B cell (primary cell): ENCODE data around the gene OR2AG1. TPM values are rescaled to one million over a fixed set of nuclear protein-coding genes. Genes with fewer than 3 reads are reported as not detected.

ENCODE experiments used
- ATAC-seq: fragments of 200-7000 bp; cut with Tn5 transposase; one replicate; pipeline ENCODE4 v1.10.0; 2021; ENCODE audit warnings: low read depth, mild to moderate bottlenecking, moderate number of reproducible peaks, moderate library complexity
- CTCF ChIA-PET: fragments of 350-600 bp; sonication (Branson Sonifier 250); formaldehyde crosslinking; loops from one replicate; lab custom pipeline; 2021; ENCODE audit warnings: antibody characterized with exemption, inconsistent platforms; lab: Charles Lee
- POLR2A ChIA-PET: fragments of 350-600 bp; sonication (Branson Sonifier 250); formaldehyde crosslinking; loops from one replicate; lab custom pipeline; 2021; ENCODE audit warnings: antibody characterized with exemption; lab: Charles Lee
- DNase-seq: peaks from one replicate; pipeline ENCODE4 v3.0.0; 2013
- H2AFZ ChIP-seq: 2 replicates; pipeline ENCODE4 v1.6.1; 2012; ENCODE audit warnings: mild to moderate bottlenecking, low read depth, low read length; ENCODE audit not compliant: insufficient read depth, poor library complexity, severe bottlenecking
- H3K27ac ChIP-seq, 2 donors: 1 replicate in 1 of 2; 2 replicates in 1 of 2; pipeline ENCODE4 v1.5.1; 2012 to 2013; ENCODE audit warnings: low read length in 2 of 2, mild to moderate bottlenecking in 2 of 2, moderate library complexity in 1 of 2
- H3K27me3 ChIP-seq, 4 experiments: fragments of 200-600 bp in 1 of 4; sonication (generic) in 1 of 4; replicated peaks in 1 of 4; 1 replicate in 2 of 4; 2 replicates in 2 of 4; pipeline versions ENCODE4 v1.6.1 to v1.7.0; 2013 to 2016; ENCODE audit warnings: low read length in 3 of 4, mild to moderate bottlenecking in 2 of 4, mixed read lengths in 1 of 4, moderate library complexity in 1 of 4; ENCODE audit not compliant: insufficient read depth in 4 of 4, control insufficient read depth in 3 of 4; ENCODE audit errors: control extremely low read depth in 1 of 4
- H3K36me3 ChIP-seq, 2 experiments: replicated peaks in 1 of 2; 1 replicate in 1 of 2; 2 replicates in 1 of 2; pipeline versions ENCODE4 v1.6.1 to v1.7.1; 2013; ENCODE audit warnings: low read length in 1 of 2; ENCODE audit not compliant: insufficient read depth in 2 of 2, control insufficient read depth in 1 of 2; ENCODE audit errors: control extremely low read depth in 1 of 2, extremely low read depth in 1 of 2
- H3K4me1 ChIP-seq, 2 donors: fragments of 200-600 bp in 1 of 2; sonication (generic) in 1 of 2; 1 replicate in 1 of 2; 2 replicates in 1 of 2; pipeline versions ENCODE4 v1.5.1 to v1.6.1; 2013 to 2017; ENCODE audit warnings: low read length in 2 of 2; ENCODE audit not compliant: control insufficient read depth in 2 of 2, insufficient read depth in 2 of 2
- H3K4me2 ChIP-seq: replicated peaks from 2 replicates; pipeline ENCODE3; 2012; ENCODE audit warnings: mild to moderate bottlenecking, low read depth, low read length; ENCODE audit not compliant: poor library complexity, severe bottlenecking
- H3K4me3 ChIP-seq, 5 experiments: fragments of 200-600 bp in 1 of 5; sonication (generic) in 1 of 5; 1 replicate in 3 of 5; 2 replicates in 2 of 5; pipeline versions ENCODE4 v1.5.1 to v1.7.0; 2011 to 2016; ENCODE audit warnings: low read length in 4 of 5, mild to moderate bottlenecking in 4 of 5, low read depth in 2 of 5, control low read depth in 1 of 5, moderate library complexity in 1 of 5; ENCODE audit not compliant: insufficient read depth in 1 of 5; ENCODE audit errors: control extremely low read depth in 1 of 5, extremely low read depth in 1 of 5
- H3K79me2 ChIP-seq: fragments of 200-600 bp; sonication (generic); one replicate; pipeline ENCODE4 v1.6.0; 2016; ENCODE audit warnings: low read length; ENCODE audit not compliant: control insufficient read depth, insufficient read depth
- H3K9ac ChIP-seq: fragments of 200-600 bp; sonication (generic); 2 replicates; pipeline ENCODE4 v1.6.1; 2017; ENCODE audit warnings: mild to moderate bottlenecking, low read length, moderate library complexity
- H3K9me3 ChIP-seq, 3 donors: one replicate each; pipeline versions ENCODE4 v1.6.1 to v1.7.1; 2013; ENCODE audit warnings: low read length in 2 of 3; ENCODE audit not compliant: control insufficient read depth in 2 of 3, insufficient read depth in 1 of 3; ENCODE audit errors: control extremely low read depth in 1 of 3
- H4K20me1 ChIP-seq: 2 replicates; pipeline ENCODE4 v1.6.0; 2012; ENCODE audit warnings: mild to moderate bottlenecking, low read length; ENCODE audit not compliant: insufficient read depth, control insufficient read depth, poor library complexity, severe bottlenecking
- H3K27ac Mint-ChIP-seq: one replicate; pipeline ENCODE4 v1.8.0; 2021; ENCODE audit warnings: mixed read lengths
- H3K27me3 Mint-ChIP-seq: one replicate; pipeline ENCODE4 v1.8.0; 2021; ENCODE audit warnings: mixed read lengths
- H3K4me1 Mint-ChIP-seq: one replicate; pipeline ENCODE4 v1.8.0; 2021; ENCODE audit warnings: mixed read lengths
- H3K4me3 Mint-ChIP-seq: one replicate; pipeline ENCODE4 v1.8.0; 2021; ENCODE audit warnings: mixed read lengths
- H3K9me3 Mint-ChIP-seq: one replicate; pipeline ENCODE4 v1.8.0; 2022; ENCODE audit warnings: mixed read lengths; ENCODE audit not compliant: insufficient read depth
- EZH2 ChIP-seq: IDR thresholded peaks from 2 replicates; pipeline ENCODE4 v1.6.1; 2012; ENCODE audit warnings: borderline replicate concordance, low read depth, mild to moderate bottlenecking, moderate library complexity, low read length; ENCODE audit not compliant: insufficient read depth, poor library complexity, severe bottlenecking
- WGBS: methylation state at CpG from one replicate; pipeline ENCODE4 v1.1.5; 2013; ENCODE audit warnings: missing lambda C conversion rate; ENCODE audit not compliant: insufficient coverage; 5-methylcytosine and 5-hydroxymethylcytosine counted together
- intact Hi-C: fragments of 100-400 bp; cut with micrococcal nuclease; formaldehyde crosslinking; loops from one replicate; pipeline ENCODE4 v1.10.0; 2022
- polyA plus RNA-seq: library from polyadenylated mRNA; depleted of rRNA; stranded (reverse); fragments of >200 nt; gene quantifications from 2 replicates; pipeline ENCODE4 v1.2.3, GENCODE V29; 2012
- total RNA-seq, 2 donors: library from RNA; stranded (reverse); fragments of 120-200 nt in 1 of 2; gene quantifications; 1 replicate in 1 of 2; 2 replicates in 1 of 2; pipeline versions ENCODE4 v1.2.3 to v1.2.4, GENCODE V29; 2013 to 2022
- TF ChIP-seq, protein P1 (sequence below): fragments of 200-600 bp; IDR thresholded peaks from one replicate; pipeline ENCODE4 v1.8.0; 2022; ENCODE audit warnings: antibody characterized with exemption, mild to moderate bottlenecking

OR2AG1 gene
- total and polyA plus RNA-seq, 2 donors (not counting 1 experiment from before 2014, with no cell fraction given), result not detected

DNA sequence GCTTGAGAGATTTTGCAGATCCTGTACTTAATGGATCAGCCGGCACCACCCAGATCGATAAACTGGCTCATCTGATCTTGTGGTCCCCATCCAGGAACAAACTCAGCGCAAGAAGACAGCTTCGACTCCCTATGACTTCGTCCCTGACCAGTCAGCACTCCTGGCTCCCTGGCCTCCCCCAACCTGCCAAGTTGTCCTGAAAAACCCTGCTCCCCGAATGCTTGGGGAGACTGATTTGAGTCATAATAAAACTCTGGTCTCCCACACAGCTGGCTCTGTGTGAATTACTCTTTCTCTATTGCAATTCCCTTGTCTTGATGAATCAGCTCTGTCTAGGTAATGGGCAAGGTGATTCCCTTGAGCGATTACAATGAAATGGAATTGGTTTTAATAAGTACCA, 40.6 kb upstream of the OR2AG1 start:
- ATAC-seq (no peak), DNase-seq (no peak)
- H3K4me3 ChIP-seq, result peak overlapping the region in 2 of 5 experiments; percentile 2 to 47
- H3K9ac ChIP-seq, result peak overlapping the region; percentile 23
- CTCF ChIA-PET, result interaction anchor here (0.7 to 18.2 kb wide), 3 partner anchors 10 to 59 kb away, joined by 3 to 760 read pairs (median 3); partner anchors contain the start of gene MRPL17
- peaks cover 66 to 73% of the 10 kb centered on the region in 2 donors for H3K4me1 ChIP-seq
- no peak overlapping the region for H2AFZ ChIP-seq
- H4K20me1 ChIP-seq, result peaks cover 36% of the 10 kb centered on the region
- Mint-ChIP-seq H3K27me3 (no peaks in the 10 kb centered on the region), H3K27ac (peak overlapping the region; percentile 83), H3K4me1 (peaks cover 51% of the 10 kb centered on the region), H3K4me3 (no peak overlapping the region), H3K9me3 (no peaks in the 10 kb centered on the region)
- no peak for TF ChIP-seq EZH2
- TF ChIP-seq, protein P1, sequence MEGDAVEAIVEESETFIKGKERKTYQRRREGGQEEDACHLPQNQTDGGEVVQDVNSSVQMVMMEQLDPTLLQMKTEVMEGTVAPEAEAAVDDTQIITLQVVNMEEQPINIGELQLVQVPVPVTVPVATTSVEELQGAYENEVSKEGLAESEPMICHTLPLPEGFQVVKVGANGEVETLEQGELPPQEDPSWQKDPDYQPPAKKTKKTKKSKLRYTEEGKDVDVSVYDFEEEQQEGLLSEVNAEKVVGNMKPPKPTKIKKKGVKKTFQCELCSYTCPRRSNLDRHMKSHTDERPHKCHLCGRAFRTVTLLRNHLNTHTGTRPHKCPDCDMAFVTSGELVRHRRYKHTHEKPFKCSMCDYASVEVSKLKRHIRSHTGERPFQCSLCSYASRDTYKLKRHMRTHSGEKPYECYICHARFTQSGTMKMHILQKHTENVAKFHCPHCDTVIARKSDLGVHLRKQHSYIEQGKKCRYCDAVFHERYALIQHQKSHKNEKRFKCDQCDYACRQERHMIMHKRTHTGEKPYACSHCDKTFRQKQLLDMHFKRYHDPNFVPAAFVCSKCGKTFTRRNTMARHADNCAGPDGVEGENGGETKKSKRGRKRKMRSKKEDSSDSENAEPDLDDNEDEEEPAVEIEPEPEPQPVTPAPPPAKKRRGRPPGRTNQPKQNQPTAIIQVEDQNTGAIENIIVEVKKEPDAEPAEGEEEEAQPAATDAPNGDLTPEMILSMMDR, result no peak
- peak overlapping the region; percentile 86 for H3K4me2 ChIP-seq
- intact Hi-C loops, result no loop called here
- H3K27me3 ChIP-seq, result no peaks in the 10 kb centered on the region
- H3K9me3 ChIP-seq, result no peaks in the 10 kb centered on the region
- POLR2A ChIA-PET, result no interaction called here
- peaks cover 0 to 19% of the 10 kb centered on the region in 2 experiments for H3K36me3 ChIP-seq
- 98% methylated on average over 4 of the region's 7 CpGs for WGBS
- H3K27ac ChIP-seq, result peak overlapping the region in 1 of 2 donors; percentile 95
- H3K79me2 ChIP-seq, result peaks cover 93% of the 10 kb centered on the region

DNA sequence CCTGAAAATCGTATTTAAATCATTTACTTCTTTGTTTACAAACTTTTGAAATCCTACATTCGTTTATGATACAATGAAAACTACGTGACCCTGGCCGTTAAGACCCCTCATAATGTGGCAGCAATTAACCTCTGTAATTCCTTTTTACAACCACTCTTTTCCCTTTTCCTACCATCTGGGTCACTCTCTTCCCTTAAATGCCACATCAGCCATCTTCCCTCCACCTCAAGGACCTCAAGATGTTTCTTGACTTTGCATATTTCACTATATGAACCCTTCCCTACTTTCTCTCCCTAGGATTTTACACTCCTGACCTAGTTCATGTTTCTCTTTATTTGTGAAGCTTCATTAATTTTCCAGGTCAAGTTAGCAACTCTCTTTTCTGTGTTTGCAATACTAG, 37.8 kb upstream of the OR2AG1 start:
- TF ChIP-seq, protein P1, result no peak
- no peak for TF ChIP-seq EZH2
- H3K36me3 ChIP-seq, result peaks cover 0 to 5% of the 10 kb centered on the region in 2 experiments
- H3K9ac ChIP-seq, result peak overlapping the region; percentile 90
- peak overlapping the region; percentile 83 to 95 for H3K27ac ChIP-seq
- H3K79me2 ChIP-seq, result peaks cover 72% of the 10 kb centered on the region
- 59% methylated on average over 4 of the region's 4 CpGs for WGBS
- peak overlapping the region; percentile 54 to 95 (median 80) for H3K4me3 ChIP-seq
- ChIA-PET CTCF (interaction anchor here (0.7 to 18.2 kb wide), 9 partner anchors 4 to 214 kb away, joined by 3 to 760 read pairs (median 10); partner anchors contain the start of gene MRPL17), POLR2A (no interaction called here)
- H4K20me1 ChIP-seq, result peaks cover 14% of the 10 kb centered on the region
- Mint-ChIP-seq H3K27ac (no peak overlapping the region), H3K4me3 (no peak overlapping the region), H3K4me1 (peaks cover 31% of the 10 kb centered on the region), H3K27me3 (no peaks in the 10 kb centered on the region), H3K9me3 (no peaks in the 10 kb centered on the region)
- H2AFZ ChIP-seq, result no peak overlapping the region
- H3K4me1 ChIP-seq, result peaks cover 57 to 65% of the 10 kb centered on the region in 2 donors
- no peak for ATAC-seq
- H3K9me3 ChIP-seq, result no peaks in the 10 kb centered on the region
- no peaks in the 10 kb centered on the region for H3K27me3 ChIP-seq
- peak overlapping the region; percentile 86 for H3K4me2 ChIP-seq
- DNase-seq, result no peak
- intact Hi-C loops, result loop anchor here (2.0 kb wide), 1 partner anchor 510 kb away; the partner anchor contains the start of gene FHIP1B
